Myocyte (in vitro differentiated cells): ENCODE measurements around the gene RPRML. TPM values are rescaled to one million over a fixed set of nuclear protein-coding genes. Genes with fewer than 3 reads are reported as not detected.
"Not testable (repeated sequence)": the region's sequence is repeated elsewhere in the genome, so short reads cannot be mapped to it uniquely, and the experiment has no call there.

Experiments used
- DNase-seq: peaks from one replicate; pipeline ENCODE4 v3.0.0-alpha.2; 2012; ENCODE audit warnings: low read depth
- polyA plus RNA-seq: library from polyadenylated mRNA; unstranded; fragments of >200 nt; gene quantifications from one replicate; pipeline ENCODE4 v1.2.1, GENCODE V29; 2012; ENCODE audit warnings: missing spikeins
- total RNA-seq: library from RNA; depleted of rRNA; stranded (reverse); fragments of >200 nt; gene quantifications from 2 replicates; pipeline ENCODE4 v1.2.3, GENCODE V29; 2014

Gene RPRML
- 1.3 and 2.5 TPM in 2 replicates for total RNA-seq
- not detected for polyA plus RNA-seq

GRCh38 chr17:46979147-46979863 lies at the start of gene RPRML:
RPRML (minus strand) TSS chr17:46979253; CDS start chr17:46979007, 246 bp downstream.
- peak; percentile 47 for DNase-seq

- not testable (repeated sequence) for DNase-seq
Observed at GRCh38 chr17:47016966-47017365, 37.9 kb upstream of the RPRML start.

- DNase-seq: no peak
Observed at GRCh38 chr17:47013341-47013740, 34.3 kb upstream of the RPRML start.

- DNase-seq: no peak
Observed at GRCh38 chr17:47012457-47012856, 33.4 kb upstream of the RPRML start.

DNA sequence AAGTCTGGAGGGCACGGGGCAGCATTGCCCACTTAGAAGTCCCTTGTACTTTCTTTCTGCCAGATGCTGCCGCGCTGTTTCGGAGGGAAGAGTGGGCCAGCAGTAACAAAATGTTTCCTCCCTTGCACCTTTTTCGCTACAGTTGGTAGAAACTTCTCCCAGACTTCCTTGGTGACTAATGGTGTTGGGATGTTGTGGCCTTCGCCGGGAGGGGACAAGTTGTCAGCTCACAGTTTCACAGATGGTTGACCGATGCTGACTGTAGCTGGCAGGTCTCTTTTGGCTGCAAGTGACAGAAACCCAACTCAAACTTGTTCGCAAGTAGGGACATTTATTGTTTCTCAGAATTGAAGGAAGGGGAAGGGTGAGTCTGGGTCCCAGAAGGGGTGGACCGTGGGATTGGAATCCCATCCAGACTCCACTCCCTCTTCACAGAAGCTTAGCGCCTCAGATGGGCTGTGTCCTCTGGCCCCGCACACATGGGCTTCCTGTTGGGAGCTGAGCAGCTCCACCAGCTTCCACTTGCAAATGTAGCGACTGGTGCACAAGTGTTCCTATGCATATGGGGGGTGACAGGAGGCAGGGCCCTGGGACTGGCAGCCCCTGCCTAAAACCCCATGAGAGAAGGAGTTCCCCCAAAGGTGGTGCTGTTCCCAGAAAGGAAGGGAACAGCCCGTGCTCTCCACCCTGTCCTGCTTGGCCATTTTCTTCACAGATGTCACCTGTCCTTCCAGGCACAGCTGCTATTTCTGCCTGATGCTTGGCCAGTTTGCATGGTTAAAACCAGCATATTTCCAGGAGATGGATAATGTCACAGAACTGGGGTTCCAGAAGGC lies 30.9 kb upstream of the RPRML start:
- DNase-seq: no peak

DNA sequence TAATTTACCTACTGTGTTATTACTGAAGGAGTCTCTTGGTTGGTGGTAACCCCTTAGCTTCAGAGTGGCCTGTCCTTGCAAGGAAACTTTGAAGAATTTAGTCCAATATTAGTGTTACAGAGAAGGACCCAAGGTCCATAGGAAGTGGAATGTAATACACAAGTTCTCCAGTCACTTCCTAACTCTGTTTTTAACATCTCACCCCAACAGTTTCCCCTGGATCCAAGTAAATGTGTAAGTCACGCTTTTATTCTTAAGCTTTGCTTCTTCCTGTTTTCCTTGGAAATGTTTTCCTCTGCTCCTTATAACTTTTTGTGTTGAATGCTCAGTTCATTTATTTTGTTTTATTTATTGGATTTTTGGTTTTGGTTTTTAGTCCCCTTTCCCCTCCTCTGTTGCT lies 25.9 kb upstream of the RPRML start:
- DNase-seq: no peak

- not testable (repeated sequence) for DNase-seq
Observed at GRCh38 chr17:47003864-47004263, 24.8 kb upstream of the RPRML start.

GRCh38 chr17:46995841-46996571 lies 17.0 kb upstream of the RPRML start:
- DNase-seq: peak; percentile 50

DNA sequence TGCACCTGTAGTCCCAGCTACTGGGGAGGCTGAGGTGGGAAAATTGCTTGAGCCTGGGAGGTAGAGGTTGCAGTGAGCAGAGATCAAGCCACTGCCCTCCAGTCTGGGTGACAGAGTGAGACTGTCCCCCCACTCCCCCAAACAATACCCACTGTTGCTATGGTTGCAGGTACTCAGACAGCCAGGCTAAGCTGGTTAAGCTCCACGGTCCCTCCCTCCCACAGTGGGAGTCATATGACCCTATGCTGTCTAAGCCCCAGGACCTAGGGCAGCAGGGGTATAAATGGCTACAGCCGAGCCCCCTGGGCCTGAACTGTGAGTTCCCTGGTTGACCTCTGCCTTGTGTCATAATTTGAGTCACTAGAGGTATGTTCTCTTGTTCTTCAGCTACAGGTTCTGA lies 15.9 kb upstream of the RPRML start:
- no peak for DNase-seq

GRCh38 chr17:46991617-46992016 lies 12.6 kb upstream of the RPRML start:
- DNase-seq: peak; percentile 35

DNA sequence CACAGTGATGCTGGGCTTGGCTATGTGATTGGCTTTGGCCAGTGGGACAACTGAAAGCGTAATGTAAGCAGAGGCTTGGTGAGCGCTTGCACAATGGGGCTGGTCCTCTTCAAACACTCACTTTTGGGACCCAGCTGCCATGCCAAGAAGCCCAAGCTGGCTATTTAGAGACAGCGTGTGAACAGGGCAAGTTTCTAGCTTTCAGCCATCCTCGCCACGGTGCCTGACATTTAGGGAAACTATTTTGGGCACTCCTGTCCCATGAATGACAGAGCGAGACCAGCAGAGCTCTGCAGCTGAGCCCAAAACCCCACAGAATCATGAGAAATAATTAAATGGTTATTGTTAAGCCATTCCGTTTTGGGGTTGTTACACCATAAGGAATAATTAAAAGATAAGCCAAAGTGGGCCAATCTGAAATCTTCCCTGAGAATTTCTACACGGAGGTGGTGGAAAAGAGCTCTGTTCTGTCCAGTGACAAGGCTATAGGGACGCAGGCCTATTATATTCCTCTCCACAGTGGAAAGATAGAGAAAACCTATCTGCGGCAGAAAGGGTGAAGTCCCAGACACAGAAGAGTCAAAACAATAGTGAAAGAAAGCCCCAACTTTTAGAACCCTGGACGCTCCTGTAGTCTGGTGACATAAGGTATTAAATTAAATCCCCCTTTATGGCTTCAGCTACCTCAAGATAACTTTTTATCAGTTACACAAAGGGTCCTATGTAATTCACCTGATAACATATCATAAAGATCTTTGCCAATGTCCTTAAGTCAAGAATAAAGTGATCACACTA lies 10.8 kb upstream of the RPRML start:
- DNase-seq: no peak

GRCh38 chr17:46987927-46988326 lies 8.9 kb upstream of the RPRML start:
- DNase-seq: not testable (repeated sequence)

- DNase-seq: peak; percentile 66
Observed at GRCh38 chr17:46986366-46986765, 7.3 kb upstream of the RPRML start.

- DNase-seq: peak; percentile 65
Observed at GRCh38 chr17:46984892-46985291, 5.8 kb upstream of the RPRML start.

DNA sequence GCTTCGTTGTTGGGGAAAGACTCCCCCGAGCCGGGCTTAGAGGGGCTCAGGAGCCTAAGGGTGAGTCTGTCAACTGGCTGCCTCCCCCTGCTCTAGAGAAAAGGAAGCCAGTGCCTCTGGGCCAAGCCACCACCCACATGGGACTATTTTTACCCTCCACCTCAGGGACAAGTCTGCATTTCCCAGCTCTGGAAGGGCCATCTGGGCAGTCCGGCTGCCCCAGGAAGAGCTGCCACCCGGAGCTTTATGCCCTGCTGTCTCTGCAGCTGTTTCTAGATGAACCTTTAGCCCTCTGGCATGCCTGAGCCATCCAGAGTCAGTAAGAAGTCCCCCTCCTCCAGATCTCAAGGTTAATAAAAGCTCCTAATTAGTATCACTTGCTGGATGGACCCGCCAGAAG lies 5.3 kb upstream of the RPRML start:
- DNase-seq: peak; percentile 95

GRCh38 chr17:46983782-46984181 lies 4.7 kb upstream of the RPRML start:
- DNase-seq: peak; percentile 50

GRCh38 chr17:46982577-46982976 lies 3.5 kb upstream of the RPRML start:
- no peak for DNase-seq

GRCh38 chr17:46978489-46979146 lies 435 bp downstream of the RPRML start:
- no peak for DNase-seq

DNA sequence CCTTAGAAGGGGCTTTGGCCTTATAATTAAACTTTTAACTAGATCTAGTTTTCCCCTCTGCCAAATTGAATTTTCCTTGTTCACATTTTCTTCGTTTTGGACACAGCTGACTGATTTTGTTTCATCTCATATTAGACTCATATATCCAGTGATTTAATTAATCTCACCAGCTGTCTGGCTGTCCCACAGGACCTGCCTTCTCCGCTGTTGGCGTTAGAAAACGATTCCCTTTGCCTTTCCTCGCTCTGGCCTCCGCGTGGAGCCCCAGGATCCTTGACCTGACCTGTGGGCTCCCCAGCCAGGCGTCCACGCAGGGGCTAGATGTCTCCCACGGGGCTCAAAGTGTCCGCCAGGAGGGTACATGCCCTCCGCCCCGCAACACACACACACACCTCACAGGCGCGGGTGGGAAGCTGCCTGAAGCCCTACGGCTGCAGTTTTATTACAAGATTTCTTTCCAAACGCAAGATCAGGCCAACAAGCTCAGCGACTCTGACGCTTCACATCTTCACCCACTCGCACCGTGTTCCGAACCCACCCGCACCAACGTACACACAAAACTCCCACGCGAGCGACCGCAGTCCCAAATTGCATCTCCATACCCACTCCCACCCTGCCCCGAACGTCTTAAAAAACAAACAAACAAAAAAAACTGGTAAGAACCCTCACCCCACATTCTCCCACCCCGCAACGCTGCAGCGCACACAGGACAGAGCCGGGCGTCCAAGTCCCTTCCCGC lies 1.1 kb downstream of the RPRML start:
- DNase-seq: no peak

- peak; percentile 58 for DNase-seq
Observed at GRCh38 chr17:46977348-46977747, 1.7 kb downstream of the RPRML start.
